HG02870 (cell line): ENCODE measurements around the gene SCRG1.
A peak's percentile ranks its signal among the peaks of the same experiment; 100 is the strongest.

Experiments
- ATAC-seq: cut with Tn5 transposase; IDR thresholded peaks from one replicate; pipeline ENCODE4 v1.9.1; 2021; ENCODE audit warnings: mild to moderate bottlenecking, moderate library complexity; ENCODE audit not compliant: unreplicated experiment

SCRG1 gene

DNA sequence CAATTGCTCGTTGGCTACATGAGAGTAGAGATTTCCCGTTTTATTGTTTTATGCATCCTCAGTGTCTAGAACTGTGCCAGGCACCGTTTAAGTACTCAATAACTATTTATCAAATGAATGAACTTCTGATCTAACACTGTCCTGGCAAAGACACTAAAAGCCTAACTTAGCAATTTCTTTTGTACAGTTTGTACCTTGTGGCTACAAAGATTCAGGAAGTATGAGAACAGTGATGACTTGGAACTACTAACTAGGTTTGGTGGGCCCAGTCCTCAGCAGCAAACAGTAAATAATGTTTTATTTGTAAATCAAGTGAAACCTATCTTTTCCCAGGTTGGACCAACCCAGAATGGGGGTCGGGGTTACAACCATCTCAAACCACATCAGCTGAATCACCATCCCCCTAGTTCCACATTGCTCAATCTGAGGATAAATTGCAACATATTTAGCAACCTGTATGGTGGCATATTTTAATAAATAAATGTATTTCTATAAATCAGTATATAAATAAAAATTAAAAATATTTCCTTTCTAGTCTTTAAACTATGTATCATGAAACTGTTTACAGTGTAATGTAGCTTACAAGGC is 12.3 kb upstream of the SCRG1 start:
- no peak for ATAC-seq

DNA sequence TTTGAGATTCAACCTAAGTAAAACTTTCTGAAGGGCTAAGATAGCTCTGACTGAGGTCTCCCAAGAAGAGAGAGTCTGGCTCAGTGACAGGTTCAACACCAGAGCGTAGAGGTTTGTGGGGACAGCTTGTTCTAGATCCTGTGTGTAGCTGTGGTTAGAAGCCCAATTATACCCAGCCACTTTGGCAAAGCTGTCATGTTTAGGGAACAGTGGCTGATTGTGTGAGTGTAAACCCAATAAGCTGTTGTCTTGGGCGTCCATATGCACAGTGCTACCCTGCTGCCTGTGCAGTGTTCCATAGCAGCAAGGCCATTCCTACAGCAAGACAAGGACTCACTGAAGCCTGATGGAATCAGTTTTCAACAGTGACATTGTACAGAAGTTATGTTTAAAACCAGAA is 11.2 kb upstream of the SCRG1 start:
- ATAC-seq = no peak

DNA sequence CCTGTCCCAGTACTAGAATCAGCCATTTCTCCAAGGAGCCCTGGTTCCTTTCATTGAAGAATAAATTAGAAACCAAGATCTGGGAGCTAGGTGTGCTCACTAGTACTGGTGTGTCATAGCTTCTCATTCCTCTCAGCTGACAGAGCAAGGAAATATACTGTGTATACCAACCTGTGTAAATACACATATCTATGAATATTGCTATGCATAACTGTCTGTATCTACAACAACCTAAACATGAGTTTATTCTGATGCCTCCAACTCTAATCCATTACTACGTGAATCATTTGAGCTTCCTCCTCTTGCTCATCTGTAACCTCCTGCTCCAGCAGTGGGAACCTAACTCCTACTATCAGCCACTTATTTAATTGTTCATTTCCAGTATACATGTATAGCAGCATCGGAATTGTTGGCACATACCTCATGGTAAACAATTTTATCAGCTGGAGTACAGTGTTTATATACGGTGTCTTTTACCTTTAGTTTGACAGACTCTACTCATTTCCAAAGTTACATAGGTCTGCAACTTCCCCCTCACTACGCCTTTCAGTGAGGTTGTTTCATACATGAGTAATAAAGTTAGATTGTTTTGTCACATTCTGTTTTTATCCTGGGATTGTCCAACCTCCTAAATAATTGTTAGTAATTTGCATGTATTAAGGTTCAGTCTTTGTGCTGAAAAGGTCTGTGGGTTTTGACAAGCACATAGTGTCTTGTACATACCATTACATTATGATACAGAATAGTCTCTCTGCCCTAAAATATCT is 7.1 kb upstream of the SCRG1 start:
- peak; percentile 84 for ATAC-seq

DNA sequence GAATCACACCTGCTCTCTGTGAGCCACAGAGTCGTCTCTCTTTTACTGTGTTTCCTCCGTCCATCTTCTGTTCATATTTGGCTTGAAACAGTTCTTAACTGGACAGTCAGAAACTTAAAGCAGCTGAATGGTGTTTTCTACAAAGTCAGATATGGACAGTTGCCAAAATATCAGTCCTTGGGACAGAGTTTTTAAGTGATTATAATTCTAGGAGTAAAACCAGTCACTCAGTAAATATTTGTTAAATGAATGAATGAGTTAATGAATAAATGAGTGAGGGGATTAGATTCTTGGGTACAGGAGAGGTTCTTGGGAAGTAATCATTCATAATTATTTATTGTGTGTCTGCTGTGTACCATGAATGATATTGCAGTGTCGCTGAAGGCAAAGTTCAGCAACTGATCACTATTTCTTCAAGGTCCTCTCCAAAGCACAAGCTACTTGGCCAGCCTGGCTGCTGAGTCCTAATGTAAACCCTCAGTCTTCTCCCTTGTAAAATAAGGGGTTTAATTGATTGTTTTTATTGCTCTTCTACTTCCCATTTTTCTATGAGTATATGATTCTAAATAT is 5.5 kb upstream of the SCRG1 start:
- no peak for ATAC-seq

DNA sequence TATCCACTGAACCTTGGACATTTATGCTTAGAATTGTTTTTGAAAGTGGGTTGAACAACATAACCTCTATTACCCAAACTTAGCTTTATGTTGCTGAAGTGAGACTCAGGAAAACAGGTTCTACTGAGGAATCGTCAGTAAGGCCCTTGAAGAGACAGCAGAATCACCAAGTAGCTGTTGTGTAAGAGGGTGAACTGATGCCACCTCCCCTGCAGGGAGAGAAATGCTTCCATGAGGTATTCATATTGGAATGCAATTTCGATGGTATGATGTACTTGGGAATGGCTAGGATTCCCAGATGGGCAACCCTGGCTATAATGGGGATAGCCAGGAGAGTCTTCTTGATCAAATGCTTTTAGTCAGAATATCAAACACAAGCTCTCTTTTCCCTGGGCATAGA is 4.1 kb upstream of the SCRG1 start:
- ATAC-seq = no peak

DNA sequence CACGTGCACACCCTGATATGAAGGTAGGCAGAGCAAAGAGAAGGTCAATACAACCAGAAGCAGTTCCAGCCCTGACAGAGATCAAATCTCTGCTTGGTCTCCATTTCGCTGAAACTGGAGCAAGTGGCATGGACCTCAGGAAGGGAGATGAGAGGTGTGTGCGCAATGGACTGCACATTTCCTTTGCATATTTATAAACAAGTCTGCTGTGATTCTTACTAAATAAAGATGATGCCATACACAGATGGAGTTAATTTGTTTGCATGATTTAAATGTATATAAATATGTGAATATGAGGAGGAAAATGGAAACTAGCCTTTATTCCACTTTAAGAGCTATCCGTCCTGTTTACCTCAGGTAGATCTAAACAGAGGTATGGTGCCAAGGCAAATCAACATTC is 2.1 kb upstream of the SCRG1 start:
- ATAC-seq = no peak

DNA sequence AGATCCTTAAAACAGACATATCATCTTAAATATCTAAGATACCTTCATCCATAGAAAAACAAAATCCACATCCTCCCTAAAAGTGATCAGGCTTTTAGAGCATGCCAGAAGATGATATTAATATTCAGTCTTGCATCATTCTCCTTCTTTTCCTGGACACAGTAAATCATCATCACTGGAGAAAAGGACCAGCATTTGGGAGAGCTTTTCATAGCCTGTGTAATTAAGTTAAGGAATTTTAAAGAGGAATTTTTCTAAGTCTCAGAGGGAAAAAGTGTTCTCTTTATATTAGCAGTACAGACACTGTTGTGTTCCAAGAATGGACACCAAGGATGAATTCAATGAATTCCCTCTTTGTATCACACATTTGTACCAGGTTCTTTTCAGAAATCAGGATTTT is 696 bp downstream of the SCRG1 start:
- no peak for ATAC-seq

DNA sequence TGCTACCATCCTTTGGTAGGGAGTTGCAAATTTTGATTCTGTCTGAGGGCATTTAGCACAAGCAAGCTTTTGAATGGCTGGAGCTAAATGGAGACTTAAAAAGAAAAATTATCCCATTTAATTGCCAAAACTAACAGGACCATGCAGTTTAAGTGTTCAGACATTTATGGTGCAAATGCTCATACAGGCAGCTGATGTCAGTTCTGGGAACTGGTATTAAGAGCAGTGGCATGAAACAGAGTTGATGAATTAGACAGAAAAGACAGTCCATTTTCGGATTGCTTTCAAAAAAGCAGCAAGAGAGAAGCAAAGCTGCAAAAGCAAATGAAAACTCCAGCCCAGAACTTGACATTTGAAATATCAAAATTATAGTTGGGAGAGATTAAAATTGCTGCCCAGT is 1.3 kb downstream of the SCRG1 start:
- ATAC-seq = no peak

DNA sequence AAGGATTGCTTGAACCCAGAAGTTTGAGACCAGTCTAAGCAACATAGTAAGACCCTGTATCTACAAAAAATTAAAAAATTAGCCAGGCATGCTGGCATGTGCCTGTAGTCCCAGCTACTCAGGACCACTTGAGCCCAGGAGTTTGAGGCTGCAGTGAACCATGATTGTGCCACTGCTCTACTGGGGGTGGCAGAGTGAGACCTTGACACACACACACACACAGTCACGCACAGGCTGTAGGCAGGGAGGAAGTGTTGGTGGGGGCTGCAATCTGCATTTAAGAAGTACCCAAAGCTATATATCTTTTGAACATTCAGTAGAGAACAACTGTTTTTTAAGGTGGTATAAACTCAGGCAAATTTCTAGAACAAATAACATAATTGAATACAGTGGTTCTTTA is 7.2 kb downstream of the SCRG1 start:
- no peak for ATAC-seq

DNA sequence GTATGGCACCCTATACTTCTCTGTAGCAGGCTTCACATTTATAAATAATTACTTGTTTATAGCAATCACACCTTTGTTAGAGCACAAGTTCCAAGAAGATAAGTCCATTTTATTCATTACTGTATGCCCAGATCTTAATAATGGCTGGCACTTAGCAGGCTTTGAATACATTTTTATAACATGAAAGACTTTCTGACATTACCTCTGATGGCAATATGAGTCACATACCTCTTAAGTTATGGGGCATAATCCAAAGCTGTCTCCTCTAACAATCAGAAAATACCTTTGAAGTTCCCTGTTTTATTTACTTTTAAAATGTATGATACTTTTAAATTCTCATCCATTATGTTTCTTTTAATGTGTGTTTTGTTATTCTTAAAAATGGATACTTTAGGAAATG is 12.2 kb downstream of the SCRG1 start:
- no peak for ATAC-seq

DNA sequence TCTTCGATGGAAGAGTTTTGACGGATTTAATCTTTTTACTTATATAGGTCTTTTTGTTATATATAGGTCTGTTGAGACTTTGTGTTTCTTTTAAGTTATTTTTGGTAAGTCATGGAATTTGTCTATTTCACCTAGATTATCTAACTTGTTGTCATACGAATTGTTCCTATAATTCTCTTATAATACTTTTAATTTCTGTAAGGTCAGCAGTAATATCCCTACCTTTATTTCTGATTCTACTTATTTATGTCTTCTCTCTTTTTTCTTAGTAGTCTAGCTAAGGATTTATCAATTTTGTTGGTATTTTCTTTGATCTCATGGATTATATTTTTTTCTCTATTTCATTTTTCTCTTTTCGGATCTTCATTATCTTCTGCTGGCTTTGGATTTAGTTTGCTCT is 16.6 kb downstream of the SCRG1 start:
- no peak for ATAC-seq

DNA sequence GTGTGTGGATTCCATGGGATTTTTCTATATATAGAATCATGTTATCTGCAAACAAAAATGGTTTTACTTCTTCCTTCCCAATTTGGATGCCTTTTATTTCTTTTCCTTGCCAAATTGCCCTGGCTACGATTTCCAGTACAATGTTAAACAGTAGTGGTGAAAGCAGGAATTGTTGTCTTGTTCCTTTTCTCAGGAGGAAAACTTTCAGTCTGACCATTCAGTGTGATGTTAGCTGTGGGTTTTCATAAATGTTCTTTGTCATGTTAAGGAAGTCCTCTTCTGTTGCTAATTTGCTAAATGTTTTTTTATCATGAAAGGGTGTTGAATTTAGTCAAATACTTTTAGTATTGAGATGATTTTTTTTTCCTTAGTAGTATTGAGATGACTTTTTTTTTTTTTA is 17.3 kb downstream of the SCRG1 start:
- no peak for ATAC-seq

DNA sequence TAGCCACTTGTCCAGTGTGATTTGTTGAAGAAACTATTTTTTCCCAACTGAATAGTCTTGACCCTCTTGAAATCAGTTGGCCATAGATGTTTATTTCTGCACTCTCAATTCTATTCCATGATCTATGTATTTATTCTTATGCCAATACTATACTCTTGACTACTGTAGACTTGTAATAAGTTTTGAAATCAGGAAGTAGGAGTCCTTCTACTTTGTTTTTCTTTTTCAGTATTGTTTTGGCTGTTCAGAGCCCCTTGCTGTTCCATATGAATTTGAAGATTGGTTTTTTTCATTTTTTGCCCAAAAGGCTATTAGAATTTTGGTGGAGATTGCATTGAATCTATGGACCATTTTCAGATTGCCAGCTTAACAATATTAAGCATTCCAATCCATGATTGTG is 17.9 kb downstream of the SCRG1 start:
- ATAC-seq = peak; percentile 70

DNA sequence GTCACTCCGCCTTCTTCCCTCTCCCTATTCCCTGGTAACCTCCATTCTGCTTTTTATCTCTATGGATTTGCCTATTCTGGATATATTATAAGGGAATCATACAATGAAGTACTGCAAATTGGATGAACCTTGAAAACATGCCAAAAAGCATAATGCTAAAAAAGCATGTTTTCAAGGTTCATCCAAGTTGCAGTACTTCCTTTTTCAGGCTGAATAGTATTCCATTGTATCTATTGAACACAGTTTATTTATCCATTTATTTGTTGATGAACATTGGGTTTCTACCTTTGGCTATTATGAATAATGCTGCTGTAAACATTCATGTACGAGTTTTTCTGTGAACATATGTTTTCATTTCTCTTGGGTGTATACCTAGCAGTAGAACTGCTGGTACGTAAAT is 19.0 kb downstream of the SCRG1 start:
- ATAC-seq = no peak

DNA sequence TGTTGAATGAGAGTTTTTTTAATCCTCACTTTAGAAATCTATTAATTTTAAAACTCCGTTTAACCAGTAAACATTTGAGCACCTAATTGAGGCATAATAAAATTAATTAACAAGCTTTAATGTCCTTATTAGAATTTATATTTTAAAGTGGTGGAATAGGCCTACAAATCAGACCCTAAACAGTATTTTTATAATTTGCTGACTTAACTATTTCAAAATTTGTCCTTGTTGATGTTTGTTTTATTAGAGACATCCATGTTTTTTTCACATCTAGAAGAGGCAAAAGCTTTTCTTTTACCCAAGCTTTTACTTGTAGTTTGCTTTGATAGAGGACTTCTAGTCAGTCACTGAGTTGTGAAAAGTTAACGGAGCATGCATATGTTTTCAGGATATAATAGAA is 24.3 kb downstream of the SCRG1 start:
- no peak for ATAC-seq

DNA sequence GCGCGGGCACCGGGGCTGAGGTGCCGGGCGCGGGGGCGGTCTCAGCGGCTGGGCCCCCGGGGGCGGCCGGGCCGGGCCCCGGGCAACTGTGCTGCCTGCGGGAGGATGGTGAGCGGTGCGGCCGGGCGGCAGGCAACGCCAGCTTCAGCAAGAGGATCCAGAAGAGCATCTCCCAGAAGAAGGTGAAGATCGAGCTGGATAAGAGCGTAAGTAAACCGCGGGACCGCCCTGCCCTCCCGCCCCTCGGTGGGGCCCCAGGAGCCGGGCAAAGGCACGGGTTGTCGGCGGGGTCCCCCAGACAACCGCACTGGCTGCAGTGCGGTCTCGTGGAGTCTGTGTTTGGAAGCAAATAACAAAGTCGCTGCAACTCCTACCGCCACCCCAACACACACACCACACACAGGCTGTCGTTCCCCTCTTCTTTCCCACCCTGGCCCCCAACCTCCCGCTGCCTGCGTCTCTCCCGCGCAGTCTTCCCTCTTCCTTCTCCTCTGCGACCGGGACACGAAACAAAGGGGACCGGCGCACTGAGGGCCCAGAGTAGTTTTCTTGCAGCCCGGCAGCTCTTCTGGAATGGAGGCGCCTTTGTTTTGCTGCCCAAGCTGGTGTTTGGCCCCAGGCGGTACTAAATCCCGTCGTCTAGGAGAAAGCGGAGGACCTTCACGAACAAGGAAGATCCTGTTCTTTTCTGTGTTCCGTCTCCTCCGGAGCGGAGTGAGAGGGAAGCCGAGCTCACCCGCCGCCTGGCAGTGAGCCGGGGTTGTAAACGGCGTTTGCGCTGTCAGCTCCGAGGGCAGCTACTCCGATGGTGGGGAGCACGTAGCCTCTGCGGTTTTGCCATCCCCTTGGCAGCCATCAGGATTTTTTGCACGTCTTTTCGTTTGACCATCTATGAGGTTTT is 27.4 kb downstream of the SCRG1 start:
- peak; percentile 13 for ATAC-seq

DNA sequence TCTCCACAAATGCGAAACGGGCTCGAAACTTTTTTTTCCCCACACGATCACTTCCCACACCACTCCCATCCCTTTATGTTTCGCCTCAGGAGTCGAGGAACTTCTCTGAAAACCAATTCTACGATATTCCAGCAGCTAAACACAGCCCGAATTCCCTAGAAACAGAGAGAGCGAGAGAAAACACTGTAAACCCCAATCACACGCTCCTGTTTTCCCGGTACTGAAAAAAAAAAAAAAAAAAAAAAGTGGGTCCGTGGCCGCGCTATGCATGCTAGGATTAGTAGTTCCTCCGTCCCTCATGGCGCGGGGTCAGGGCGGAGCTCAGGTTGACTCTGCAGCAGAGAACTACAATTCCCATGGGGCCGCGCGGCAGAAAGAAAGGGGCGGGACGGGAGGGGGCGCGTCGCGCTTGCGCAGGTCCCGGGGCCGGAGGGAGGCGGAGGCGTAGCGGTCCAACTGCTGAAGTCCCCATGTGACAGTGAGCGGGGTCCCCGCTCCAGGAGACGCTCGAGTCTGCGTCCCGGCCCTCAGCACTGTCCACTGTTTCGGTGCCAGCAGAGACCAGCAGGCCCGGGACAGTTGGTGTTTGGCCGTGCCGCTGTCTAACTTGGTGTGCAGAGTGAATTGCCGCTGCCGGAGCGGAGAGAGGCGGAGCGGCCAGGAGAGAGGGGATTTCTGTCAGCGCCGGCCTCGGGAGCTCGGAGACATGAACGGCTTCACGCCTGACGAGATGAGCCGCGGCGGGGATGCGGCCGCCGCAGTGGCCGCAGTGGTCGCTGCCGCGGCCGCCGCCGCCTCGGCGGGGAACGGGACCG is 28.2 kb downstream of the SCRG1 start, which contains the start of gene SAP30:
Gene SAP30, plus strand, starts transcription at position 478 of the 815 bp plus-strand sequence. Its CDS starts 229 bp downstream, at position 707.
- ATAC-seq = peak; percentile 61

DNA sequence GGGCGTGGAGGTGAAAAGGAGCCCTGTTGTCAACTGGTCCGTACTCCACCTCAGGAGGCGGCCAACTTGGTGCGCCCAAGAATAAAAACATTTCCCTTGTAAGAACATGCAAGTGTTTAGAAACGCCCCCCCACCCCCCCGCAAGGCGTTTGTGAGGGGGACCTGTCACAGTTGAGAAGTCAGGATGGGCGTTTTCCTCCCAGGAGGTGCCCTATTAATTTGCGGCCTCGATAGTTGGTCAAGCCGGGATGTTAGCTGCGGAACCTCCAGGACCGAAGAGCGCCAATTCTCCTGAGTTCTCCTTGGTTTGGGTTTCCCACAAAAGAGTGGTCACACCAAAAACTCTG is 28.8 kb downstream of the SCRG1 start:
- peak; percentile 3 for ATAC-seq

DNA sequence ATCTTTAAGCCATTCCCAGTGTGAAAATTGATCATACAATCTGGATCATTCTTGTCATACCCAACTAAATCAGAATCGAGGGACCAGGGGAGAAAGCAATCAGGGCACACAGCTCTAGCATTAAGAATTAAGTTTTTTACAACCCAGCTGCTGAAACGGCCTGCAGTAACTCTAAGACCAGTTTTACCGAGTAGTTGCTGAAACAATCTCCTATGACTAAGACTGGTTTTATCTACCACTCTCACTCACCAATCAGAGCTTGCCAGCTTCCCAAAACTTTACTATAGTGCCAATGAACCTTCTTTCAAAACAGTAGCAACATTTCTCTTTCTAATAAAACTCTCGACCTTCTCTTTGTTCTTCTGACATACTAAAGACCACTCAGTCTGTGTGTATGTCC is 31.0 kb downstream of the SCRG1 start:
- ATAC-seq = no peak

DNA sequence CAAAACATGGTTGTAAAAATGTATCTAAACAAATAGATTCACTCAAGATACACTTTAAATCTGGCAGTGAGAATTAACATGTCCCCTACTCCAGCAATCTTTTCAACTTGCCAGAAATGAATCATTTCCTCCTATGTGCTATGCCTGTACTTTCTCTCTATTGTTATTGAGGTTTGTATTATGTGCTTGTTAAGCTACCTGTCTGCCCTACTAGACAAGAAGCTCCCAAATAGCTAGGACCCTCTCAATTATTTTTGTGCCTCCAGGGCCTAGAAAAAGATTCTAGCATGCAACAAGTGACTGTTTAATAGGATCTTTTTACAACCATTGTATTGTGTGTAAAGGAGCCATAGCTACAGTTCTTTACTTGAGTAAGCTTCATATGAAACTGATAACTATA is 31.6 kb downstream of the SCRG1 start:
- peak; percentile 30 for ATAC-seq
